GM18951 (cell line): ENCODE data around the gene F13A1.

Source experiments
- POLR2A ChIP-seq: IDR thresholded peaks from 4 replicates; pipeline ENCODE4 v1.6.1; 2011; ENCODE audit warnings: mild to moderate bottlenecking; ENCODE audit not compliant: insufficient read length, insufficient read depth; ENCODE audit errors: extremely low read depth
- in situ Hi-C: fragments of 300-500 bp; cut with MboI; formaldehyde crosslinking; loops from one replicate; pipeline ENCODE4 v1.12.0; 2022; ENCODE audit warnings: low sequenced_read_pairs, mixed read lengths, inconsistent platforms; ENCODE audit not compliant: unreplicated experiment

The F13A1 gene

DNA sequence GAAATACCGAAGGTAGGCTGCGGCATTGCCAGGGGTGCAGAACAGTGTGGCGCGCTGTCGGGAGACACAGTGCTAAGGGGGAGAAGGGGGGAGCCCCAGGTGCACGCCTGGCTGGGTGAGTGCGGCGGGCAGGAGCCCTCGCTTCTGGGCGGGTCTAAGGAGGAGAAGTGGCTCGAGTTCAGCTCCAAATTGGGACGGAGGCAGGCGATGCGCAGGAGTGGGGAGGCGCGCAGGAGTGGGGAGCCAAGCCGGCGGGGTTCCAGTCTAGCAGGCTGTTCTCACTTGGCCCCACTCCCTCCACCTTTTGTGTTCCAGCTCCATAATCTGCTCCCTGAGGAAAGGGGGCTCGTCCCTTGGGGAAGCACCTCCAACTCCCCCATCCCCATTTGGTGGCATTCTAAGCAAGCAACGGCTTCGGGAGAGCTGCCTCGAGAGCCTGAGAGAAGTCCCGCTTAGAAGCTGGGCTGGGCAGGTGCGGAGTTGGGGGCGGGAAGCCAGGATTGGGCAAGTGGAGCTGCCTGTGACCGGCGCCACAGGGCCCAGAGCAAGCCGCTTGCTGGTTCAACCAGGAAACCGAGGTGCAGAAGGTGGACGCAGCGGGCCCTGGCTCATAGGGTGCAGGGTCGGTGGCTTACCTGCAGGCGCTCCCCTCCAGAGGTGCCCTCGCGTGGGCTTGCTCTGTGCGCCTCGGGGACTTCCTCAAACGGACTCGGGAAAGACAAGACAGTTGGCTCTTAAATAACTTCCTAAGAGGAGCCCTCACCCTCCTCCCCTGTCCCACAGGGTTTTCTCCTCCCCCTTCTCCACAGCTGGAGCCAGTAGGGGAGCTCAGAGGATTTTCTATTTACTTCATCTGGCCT, at the start of gene F13A1:
F13A1 (minus strand) TSS at position 711 of the 860 bp plus-strand sequence. CDS start 1,998 bp downstream, outside the sequence.
- peak; percentile 30 for TF ChIP-seq POLR2A
- in situ Hi-C loops = loop anchor here (10.0 kb wide), 2 partner anchors 75 to 225 kb away; no protein-coding TSS in a partner anchor

DNA sequence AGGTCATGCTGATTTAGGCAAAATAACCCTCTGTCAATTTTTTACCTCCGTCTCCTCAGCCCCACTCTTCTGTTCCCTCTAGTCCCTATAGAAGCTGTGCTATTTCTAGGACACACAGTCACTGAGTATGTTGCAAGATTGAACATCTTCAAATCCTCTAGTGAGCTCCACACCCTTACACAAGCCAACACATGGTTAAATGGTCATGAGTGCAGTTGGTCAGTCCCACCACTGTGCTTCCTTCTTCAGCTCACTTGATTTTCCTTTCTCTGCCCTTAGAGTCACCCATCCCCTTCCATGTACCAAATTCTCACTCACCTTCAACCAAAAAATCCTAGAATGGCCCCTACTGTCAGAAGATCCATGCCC, 48.2 kb upstream of the F13A1 start:
- in situ Hi-C loops = no loop called here
- TF ChIP-seq POLR2A = no peak

DNA sequence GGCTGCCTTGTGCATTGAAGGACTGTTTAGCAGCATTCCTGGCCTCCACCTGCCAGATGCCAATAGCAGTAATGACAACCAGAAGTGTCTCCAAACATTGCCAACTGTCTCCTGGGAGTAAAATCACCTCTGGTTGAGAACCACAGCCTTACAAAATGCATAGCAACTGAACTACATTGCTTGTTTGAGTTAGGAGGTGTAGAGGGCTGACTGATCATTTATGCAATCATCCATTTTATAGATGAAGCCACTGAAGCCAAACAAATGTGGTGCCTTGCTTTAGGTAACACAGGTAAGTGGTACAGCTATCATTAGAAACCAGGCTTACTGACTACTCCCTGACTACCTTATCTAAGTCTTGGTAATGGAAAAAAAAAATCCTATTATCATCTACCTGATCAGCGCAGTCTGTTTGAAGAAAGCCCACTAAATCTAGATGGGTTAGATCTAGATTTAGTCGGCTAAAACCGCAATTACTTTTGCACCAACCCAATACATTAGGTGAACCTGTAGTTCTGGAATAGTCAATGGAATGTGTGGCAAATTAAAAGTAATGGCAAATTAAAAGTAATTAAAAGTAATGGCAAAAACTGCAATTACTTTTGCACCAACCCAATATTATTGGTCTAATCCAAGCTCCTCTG, 47.7 kb upstream of the F13A1 start:
- in situ Hi-C loops = no loop called here
- no peak for TF ChIP-seq POLR2A

DNA sequence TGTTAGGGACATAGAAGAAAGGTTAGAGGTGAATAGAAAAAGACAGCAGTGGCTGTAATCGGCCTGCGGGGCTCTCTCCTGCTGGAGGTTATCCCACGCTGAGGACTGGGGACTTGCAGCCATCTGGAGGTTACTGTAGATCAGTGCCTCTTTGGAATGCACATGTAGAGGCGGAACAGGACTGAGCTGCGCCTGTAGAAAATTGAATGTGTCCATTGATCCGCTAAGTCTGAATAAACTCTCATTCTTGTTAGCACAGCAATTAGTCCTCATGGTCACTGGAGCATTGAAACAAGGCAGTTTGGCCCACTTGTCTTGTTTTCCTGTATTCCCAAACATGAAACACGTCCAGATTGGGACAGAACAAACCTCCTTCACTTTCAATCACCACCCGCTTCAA, 46.3 kb upstream of the F13A1 start:
- in situ Hi-C loops = no loop called here
- no peak for TF ChIP-seq POLR2A

DNA sequence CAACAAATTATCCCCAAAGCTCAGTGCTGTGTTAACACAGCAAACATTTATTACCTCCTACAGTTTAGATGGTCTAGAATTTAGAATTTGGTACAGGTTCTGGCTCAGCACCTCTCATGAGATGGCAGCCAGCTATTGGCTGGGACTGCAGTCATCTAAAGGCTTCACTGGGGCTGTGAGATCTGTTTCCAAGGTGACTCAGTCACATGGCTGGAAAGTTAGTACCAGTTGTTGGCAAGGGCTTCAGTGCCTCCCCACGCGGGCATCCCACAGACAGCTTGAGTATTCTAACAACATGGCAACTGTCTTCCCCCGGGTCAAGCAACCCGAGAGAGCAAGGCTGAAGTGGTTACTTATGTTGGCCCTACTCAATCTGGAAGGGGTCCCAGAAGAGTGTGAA, 44.8 kb upstream of the F13A1 start:
- in situ Hi-C loops = no loop called here
- TF ChIP-seq POLR2A = no peak

DNA sequence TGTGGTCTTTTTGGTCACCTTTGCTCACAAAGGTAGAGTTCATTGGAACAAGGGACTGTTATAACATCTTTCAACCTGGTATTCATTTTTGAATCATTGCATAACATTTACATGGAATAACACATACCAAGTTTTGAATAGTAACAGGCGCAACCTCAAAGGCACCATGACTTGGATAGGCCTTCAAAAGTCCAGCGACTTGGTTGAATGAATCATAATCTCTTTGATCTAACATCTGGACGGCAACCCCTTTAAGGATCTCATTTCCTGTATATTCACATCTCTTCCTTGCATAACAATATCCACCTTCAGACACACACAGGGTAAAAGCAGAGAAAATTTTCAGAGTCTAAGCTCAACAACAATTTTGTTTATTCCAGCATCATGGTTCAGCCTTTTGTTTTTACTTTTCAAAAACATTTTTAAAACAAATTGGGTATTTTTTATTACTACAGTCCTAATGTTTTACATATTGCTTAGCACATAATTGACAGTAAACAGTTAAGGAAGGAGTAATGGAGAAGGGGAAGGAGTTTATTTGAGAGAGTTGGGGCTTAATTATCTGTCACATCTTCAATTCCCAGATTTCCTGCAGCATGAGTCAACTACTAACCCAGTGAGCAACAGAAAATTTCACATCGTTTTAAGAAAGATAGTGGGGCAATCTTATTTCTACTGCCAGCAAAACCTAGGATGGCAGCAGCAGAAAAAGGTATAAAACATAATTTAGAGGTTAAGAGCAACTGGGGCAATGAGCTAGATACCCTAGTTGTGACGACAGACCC, 41.8 kb upstream of the F13A1 start:
- in situ Hi-C loops = no loop called here
- no peak for TF ChIP-seq POLR2A

DNA sequence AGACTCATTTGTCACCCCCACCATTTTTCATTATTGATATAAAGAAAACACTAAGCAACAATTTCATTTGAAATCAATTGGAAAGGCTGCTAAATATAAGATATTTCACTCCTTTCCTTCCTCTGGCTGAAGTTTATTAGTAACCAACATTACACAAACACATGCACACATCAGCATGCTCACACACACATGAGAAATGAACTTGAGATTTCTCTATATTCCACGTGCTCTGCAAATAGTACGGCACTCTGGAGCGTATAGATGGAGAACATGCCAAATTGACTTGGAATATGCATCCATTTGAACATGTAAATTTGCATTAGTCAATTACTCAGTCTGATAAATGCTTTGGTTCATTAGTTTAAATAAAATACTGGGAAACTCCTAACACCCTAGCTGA, 37.1 kb upstream of the F13A1 start:
- in situ Hi-C loops = no loop called here
- no peak for TF ChIP-seq POLR2A

DNA sequence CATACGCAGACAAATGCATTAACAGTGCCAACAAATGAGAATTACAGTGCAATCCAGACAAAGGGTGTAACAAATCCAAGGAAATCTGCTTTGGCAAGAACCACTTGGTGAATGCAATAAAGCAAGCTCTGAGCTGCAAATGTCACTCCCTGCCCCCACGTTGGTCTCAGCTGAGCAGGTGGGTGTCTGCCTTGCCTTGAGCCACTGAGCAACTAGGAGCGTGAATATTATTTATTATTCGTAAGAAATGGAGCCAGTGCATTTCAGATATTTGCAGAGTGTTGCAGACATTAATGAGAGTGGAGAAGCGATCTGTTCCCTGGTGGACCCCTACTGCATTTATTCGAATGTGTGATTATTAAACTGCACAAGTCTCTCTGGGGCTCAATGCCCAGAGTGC, 36.6 kb upstream of the F13A1 start:
- in situ Hi-C loops = no loop called here
- no peak for TF ChIP-seq POLR2A

DNA sequence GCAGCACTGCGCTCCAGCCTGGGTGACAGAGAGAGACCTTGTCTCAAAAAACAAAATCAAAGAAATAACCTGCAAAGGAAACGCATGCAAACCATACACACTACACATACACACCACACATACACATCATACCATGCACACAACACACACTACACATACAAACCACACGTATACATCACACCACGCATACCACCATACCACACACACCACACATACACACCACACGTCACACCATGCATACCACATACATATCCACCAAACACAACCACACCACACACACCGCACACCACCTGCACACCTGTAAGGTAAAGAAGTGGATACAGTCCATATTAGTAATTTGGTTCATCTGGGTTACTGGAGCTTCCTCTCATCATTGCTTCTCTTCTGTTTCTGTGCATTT, 32.3 kb upstream of the F13A1 start:
- in situ Hi-C loops = no loop called here
- TF ChIP-seq POLR2A = no peak

DNA sequence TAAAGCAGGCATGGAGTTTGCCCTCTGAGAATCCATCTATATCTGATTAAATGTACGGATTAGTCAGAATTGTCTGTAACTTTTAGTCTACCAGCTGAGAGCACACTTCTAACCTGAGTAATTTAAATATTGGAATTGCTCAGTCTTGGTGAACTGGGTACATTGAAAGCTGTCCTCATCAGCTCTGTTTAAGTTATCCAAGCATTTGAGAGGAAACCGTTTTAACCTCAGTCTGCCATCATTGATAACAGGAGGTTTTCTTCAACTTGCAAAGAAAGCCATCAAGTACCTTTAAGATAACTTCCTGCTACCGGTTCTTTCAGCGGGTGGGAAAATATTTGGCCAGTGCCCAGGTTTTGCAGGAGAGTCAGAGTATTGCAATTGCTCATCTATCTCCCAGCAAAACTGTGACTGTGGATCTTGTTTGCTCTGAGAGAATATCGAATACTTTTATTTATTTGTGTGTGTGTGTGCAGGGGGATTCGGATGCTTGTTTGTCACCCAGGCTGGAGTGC, 31.1 kb upstream of the F13A1 start:
- in situ Hi-C loops = no loop called here

DNA sequence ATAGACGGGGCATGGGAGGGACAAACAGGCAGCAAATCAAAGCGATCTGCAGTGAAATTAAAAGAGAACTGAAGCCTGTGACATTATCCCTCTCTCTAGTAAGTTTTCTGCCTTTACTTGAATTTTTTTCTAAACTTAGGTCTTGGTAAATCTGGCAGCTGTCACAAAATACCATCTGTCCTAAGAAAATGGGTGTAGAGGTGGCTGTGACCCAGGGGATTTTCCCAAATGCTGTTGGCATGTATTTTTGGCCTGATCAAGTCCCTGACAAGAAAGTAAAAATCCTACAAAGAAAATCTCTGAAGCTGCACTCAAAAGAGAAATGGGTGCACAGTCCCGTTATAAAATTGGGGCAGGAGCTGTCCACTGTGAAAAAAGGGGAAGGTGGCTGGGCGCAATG, 30.2 kb upstream of the F13A1 start:
- TF ChIP-seq POLR2A = no peak
- in situ Hi-C loops = no loop called here

More for the DNA sequence above, 31.1 kb upstream of the F13A1 start:
- TF ChIP-seq POLR2A = no peak

DNA sequence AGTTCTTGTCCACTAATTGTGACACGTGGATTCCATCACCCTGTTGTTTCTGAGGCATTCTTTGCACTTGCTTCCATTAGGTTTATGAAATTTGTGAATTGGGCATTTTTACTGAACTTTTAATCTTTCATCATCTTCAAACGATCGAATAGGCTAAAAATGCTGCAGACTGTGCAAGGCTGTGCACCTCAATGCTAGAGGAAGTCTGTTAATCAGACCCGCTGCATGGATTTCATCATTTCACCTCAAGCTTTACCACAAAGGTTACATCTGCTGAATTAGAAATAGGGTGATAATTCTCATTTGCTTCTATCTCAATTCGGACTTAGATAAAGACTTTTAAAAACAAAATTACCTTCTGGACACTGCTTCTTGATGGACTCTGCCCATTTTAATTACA, 27.8 kb upstream of the F13A1 start:
- in situ Hi-C loops = no loop called here
- no peak for TF ChIP-seq POLR2A

DNA sequence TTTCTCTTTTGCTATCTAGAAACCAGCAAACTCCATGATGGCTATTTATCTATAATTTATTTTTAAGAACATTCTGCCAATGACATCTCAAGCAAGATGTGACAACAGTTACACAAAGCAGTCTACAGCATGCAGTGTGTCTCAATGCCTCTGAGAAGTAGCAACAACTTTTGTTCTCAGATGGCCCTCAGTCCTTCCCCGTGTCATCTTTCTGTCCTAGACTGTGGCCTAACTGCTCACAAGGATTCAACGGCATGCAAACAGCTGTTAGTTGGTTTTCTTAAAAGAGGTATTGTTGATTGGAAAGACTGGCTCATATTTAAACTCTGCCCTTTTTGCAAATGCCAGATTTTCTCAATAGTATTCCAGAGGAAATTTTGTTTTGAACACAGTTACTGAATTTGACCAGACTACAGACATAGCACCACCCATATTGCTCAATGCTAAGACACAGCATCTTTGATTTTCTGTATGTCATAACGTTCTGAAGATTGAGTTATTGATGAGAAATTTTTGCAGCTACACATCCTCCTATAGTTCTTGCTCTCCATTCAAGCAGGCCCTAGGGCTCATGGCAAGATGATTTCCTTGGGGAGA, 26.1 kb upstream of the F13A1 start:
- in situ Hi-C loops = no loop called here
- no peak for TF ChIP-seq POLR2A
